Measurements from ENCODE around the gene DYRK1A.
"Not testable (repeated sequence)": the region's sequence is repeated elsewhere in the genome, so short reads cannot be mapped to it uniquely, and the experiment has no call there.

DYRK1A gene

GRCh38 chr21:37532868-37533780 lies 166.6 kb downstream of the DYRK1A start:
- no peak for DNase-seq

DNA sequence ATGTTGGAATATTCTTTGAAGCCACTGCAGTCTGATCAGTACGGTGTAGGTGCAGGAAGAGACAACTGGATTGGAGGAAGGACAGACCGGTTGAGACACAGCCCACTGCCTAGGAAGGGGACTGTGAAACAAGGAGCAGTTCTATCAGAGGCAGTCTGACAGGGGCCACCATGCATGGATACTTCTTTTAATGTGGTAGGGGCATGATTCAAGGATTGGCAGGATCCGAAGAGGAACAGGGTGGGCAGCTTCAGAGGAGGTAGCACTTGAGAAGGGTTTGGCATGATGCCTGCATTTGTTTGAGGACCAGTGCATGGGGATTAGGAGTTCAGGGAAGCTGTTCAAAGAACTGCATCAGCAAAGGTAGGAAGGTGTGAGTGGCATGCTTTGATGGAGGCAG lies 167.9 kb downstream of the DYRK1A start:
- DNase-seq = no peak

DNA sequence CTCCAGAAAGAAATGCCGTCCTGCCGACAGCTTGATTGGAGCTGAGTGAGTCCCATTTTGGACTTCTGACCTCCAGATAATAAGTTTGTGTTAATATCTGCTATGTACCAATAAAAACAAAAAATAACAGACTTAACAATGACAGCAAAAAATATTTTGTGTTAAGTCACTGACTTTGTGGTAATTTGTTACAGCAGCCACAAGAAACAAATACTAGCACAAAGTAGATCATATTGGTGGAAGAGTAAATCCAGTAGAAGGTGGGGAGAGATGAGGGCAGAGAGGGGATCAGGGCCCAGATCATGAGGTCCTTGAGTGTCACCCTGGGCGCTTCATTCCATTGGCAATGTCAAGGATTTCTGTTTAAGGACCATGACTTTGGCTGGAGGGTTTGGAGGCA lies 168.6 kb downstream of the DYRK1A start:
- no peak for DNase-seq

- no peak for DNase-seq
These were observed 169.1 kb downstream of the DYRK1A start for GRCh38 chr21:37535672-37536071.

DNA sequence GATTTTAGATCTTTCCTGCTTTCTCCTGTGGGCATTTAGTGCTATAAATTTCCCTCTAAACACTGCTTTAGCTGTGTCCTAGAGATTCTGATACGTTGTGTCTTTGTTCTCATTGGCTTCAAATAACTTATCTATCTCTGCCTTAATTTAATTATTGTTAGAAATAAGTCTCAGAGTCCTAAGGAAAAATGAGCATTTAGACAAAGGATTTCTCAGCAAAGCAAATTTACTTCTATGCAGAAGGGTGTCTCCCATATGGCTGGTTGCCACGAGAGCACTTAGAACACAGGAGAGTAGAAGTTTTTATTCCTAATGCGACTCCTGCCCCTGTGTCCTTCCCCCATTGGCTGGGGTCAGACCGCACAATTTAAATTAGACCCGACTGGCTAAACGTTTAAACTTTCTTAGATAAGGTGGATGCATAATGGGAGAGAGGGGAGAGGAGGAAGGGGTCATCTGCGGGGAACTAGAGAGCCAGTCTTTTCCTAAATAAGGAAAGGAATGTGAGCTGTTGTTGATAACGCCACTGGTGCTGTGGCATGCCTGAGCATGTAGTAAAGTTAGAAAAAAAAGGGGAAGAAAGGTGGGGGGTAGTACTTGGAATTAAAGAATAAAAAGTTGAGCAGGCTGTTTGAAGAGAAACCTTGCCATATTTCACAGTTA lies 170.2 kb downstream of the DYRK1A start:
- no peak for DNase-seq

DNA sequence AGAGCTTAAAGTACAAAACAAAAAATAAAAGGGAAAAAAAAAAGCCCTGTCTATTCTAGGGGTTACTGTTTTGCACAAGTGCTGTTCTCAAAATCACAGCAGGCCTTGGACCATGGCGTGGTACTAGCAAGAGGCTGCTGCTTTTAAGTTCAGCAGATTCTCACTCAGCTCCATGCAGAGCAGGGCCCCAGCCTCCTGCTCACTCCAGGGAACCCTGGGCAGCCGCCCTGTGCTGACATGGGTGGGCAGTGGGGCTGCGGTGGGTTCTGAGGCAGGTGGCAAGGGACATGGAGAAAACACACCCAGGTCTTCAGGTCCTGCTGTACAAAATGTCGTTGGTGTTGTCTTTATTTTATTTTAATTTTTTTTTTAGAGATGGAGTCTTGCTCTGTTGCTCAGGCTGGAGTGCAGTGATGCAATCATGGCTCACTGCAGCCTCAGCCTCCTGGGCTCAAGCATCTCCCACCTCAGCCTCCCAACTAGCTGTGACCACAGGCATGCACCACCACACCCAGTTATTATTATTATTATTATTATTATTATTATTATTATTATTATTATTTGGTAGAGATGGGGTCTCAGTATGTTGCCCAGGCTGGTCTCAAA lies 170.9 kb downstream of the DYRK1A start:
- DNase-seq = no peak

- no peak for DNase-seq
These were observed 172.5 kb downstream of the DYRK1A start for GRCh38 chr21:37538971-37539590.

- not testable (repeated sequence) for DNase-seq
These were observed 174.6 kb downstream of the DYRK1A start for GRCh38 chr21:37541128-37541527.

DNA sequence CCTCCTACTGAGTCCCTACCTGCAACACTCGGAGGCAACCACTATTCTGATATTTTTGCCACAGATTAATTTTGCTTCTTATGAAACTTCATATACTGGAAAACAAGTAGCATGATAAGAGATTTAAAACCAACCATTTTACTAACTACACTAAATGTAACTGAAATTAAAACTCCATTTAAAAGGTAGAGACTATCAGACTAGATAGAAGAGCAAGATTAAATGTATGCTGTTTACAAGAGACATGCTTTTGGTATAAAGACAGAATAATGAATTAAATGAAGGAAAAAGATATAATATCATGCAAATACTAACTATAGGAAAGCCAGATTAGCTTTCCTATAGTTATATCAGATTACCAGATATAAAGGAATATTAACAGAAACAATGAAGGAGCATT lies 175.9 kb downstream of the DYRK1A start:
- no peak for DNase-seq

GRCh38 chr21:37546299-37546908 lies 179.8 kb downstream of the DYRK1A start:
- no peak for DNase-seq

DNA sequence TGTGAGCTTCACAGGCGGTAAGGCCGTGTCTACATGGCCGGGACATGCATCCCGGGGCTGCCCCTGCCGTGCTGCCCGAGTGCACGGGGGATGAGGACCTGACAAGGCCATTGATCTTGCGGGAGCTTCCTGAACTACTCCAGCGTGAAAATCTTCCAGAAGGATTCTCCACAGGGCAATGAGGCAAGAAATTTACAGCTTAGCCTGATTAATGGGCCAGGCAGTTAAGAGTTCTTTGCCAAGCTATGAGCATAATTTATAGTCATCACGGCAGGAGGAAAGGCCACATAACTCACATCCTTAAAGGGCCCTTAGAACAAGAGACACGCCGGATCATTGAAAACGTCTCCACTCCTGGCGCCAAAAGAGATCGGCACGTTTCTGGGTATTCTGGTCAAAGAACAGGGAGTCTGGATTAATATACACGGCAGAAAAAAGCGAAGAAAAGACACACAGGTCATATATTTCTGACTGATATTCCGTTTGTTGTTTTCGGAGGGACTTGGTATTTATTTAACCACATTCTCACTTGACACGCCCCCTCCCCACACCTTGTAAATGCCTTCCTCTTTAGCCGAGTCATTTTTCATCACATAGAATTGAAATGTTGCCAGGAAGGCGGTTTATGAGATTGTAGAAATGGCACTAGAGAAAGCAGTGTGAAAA lies 180.5 kb downstream of the DYRK1A start:
- no peak for DNase-seq

GRCh38 chr21:37547615-37548200 lies 181.1 kb downstream of the DYRK1A start:
- no peak for DNase-seq

GRCh38 chr21:37548521-37548981 lies 182.0 kb downstream of the DYRK1A start:
- DNase-seq = no peak

DNA sequence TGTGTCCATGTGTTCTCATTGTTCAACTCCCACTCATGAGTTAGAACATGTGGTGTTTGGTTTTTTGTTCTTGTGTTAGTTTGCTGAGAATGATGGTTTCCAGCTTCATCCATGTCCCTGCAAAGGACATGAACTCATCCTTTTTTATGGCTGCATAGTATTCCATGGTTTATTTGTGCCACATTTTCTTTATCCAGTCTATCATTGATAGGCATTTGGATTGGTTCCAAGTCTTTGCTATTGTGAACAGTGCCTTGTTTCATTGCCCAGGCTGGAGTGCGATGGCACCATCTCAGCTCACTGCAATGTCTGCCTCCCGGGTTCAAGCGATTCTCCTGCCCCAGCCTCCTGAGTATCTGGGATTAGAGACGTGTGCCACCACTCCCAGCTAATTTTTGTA lies 183.2 kb downstream of the DYRK1A start:
- DNase-seq = not testable (repeated sequence)

DNA sequence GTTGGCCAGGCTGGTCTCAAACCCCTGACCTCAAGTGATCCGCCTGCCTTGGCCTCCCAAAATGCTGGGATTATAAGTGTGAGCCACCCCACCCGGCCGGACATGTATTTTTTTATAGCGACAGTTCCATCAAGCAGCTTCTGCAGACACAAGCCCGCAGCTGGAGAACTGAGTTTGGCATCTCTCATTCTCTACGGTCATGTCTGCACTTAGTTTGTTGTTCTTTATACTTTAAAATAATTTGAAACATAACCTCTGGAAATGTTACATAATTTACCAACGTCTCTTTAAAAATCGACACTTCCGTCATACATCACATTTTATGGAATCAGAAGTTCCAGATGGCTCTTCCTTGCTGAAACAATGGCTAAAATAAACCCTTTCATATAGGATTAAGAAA lies 183.6 kb downstream of the DYRK1A start:
- no peak for DNase-seq

DNA sequence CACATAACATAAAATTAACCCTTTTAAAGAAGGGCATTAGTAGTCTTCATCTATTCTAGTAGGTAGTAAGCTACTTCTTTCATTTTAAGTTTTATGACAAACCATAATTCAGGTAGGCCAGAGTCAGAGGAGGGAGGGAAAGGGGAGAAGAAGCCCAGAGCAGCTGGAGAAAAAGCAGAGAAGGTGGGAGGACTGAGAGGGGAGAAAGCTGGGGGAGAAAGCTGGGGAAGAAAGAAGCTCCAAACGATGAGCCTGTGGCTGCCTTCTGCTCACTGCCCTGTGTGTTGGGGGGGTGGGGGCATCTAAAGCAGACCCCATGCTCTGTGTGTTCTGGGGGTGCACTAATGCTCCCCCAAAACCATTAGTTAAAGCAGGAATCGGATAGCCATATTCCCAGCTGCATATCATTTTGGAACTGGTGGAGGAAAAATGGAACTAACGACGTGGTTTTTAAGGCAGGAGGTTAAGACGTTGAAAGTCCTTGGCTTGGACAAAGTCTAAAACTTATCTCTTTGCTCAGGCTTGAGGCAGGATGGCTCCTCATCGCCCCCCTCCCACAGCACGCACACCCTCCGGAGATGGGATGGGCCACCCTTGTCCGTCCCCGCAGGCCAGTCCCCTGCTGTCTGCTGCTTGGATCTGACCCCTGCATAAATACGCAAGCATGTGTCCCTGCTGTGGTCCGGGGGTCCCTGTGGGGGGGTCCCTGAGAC lies 184.2 kb downstream of the DYRK1A start:
- DNase-seq = no peak

- DNase-seq = no peak
These were observed 184.9 kb downstream of the DYRK1A start for GRCh38 chr21:37551331-37551992.

DNA sequence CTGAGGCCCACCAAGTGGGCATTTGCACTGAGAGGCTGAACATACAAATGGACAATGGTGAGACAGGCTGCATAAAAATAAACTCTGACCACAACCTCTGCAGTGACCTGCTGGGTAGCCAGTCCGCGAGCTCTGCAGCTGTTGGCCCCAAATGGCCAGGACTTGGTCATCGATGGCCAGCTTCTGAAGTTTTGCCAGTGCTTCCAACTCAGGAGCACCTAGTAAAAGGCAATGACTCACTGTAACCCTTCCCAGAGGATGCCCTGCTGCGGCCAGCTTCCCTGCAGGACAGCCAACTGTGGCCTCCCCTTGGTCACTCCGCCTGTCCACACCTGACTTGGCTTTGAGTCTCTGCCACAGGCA lies 185.4 kb downstream of the DYRK1A start:
- no peak for DNase-seq

DNA sequence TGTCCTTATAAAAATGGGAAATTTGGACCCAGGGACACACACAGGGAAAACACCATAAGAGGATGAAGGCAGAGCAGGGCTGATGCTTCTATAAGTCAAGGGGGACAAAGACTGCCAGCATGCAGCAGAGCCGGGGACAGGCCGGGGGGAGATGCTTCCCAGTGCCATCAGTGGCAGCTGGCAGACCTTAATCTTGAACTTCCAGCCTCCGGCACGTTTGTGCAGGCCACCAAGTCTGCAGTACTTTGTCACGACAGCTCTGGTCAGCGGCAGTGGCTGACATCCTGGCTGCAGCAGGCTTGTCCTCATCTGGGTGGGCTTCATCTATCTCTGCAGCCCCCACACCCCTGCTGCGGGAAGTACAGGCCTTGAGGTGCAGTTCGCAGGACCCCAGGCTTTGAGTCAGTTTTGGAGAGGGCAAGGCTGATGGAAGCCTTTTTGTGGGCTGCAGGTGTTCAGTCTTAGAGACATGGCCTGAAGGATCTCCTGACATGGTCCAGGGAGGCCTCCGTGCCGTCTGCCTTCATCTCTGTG lies 186.0 kb downstream of the DYRK1A start:
- no peak for DNase-seq

DNA sequence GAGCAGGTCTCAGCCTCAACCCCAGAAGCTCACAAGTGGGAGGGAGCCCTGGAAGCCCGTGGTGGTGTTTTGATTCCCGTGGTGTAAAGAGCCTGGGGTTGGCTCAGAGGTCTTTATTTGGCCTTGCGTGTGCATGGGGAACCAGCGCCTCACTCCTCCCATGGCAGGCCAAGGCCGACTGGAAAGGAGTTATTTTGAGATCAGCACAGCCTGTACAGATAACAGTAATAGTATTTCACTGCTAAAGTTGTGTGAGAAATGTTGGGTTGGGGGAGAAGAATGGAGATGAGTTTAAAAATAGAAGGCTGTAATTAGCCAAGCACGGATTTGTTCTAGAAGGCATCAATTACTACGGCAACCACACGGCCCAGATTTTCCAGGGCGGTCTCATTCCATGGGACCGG lies 186.5 kb downstream of the DYRK1A start:
- DNase-seq = no peak

All from activated CD4-positive, alpha-beta T cell treated with anti-CD3 and anti-CD28 coated beads, Interleukin-2, amount 50 U/mL, for 1 hour (primary cell).